ENCODE results near the gene IL16.

DNA sequence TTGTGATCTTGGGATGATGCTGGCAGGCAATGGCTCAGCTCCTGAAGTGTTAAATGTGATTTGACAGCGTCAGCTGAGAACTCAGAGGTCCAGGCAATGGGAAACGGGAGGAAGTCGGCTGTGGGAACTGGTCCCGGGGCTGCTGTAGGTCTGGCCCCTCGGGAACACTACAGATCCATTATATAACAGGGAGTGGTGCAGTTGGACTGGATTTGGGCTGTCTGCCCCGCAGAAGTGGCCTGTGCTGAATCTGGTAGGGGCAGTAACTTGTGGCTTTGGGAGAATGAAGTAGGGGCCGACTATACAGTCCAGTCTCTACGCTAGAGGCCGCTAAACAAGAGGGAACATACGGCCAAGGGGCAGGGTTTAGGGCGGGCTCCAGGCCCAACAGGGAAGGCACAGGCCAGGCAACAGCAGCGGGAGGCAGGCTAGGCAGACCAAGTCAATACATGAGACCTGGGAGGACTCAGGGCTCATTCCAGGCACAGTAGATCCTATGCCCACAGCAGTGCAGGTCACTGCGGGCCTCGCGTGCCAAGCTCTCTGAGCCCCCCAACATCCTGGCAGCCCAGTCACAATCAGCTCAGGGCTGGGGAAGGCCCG is 20.3 kb upstream of the IL16 start:
- TF ChIP-seq, protein P1, sequence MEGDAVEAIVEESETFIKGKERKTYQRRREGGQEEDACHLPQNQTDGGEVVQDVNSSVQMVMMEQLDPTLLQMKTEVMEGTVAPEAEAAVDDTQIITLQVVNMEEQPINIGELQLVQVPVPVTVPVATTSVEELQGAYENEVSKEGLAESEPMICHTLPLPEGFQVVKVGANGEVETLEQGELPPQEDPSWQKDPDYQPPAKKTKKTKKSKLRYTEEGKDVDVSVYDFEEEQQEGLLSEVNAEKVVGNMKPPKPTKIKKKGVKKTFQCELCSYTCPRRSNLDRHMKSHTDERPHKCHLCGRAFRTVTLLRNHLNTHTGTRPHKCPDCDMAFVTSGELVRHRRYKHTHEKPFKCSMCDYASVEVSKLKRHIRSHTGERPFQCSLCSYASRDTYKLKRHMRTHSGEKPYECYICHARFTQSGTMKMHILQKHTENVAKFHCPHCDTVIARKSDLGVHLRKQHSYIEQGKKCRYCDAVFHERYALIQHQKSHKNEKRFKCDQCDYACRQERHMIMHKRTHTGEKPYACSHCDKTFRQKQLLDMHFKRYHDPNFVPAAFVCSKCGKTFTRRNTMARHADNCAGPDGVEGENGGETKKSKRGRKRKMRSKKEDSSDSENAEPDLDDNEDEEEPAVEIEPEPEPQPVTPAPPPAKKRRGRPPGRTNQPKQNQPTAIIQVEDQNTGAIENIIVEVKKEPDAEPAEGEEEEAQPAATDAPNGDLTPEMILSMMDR (IDR thresholded peaks at IDR 0.05; ENCODE audit: borderline replicate concordance, extremely low read depth, low read length, poor library complexity, severe bottlenecking): no peak
- TF ChIP-seq EZH2 (IDR thresholded peaks at IDR 0.05; ENCODE audit: borderline replicate concordance, low read depth, low read length, severe bottlenecking): no peak

All from DND-41 (cell line).